Activated CD8-positive, alpha-beta T cell treated with anti-CD3 and anti-CD28 coated beads for 36 hours (primary cell): ENCODE measurements around the gene TNNI2. TPM values are rescaled to one million over a fixed set of nuclear protein-coding genes. Genes with fewer than 3 reads are reported as not detected.

Experiments used
- ATAC-seq: fragments of 200-7000 bp; cut with Tn5 transposase; one replicate; pipeline ENCODE4 v1.10.0; 2021; ENCODE audit warnings: mild to moderate bottlenecking, moderate library complexity
- CTCF ChIA-PET: fragments of 350-600 bp; sonication (Branson Sonifier 250); formaldehyde crosslinking; loops from one replicate; lab custom pipeline; 2021; ENCODE audit warnings: antibody characterized with exemption; lab: Charles Lee
- POLR2A ChIA-PET: fragments of 350-600 bp; sonication (Branson Sonifier 250); formaldehyde crosslinking; loops from one replicate; lab custom pipeline; 2021; ENCODE audit warnings: antibody characterized with exemption; lab: Charles Lee
- DNase-seq: peaks from one replicate; pipeline ENCODE4 v3.0.0-alpha.2; 2020
- H3K27ac Mint-ChIP-seq: one replicate; pipeline ENCODE4 v1.8.0; 2021; ENCODE audit warnings: mild to moderate bottlenecking, mixed read lengths
- H3K27me3 Mint-ChIP-seq: one replicate; pipeline ENCODE4 v1.8.0; 2021; ENCODE audit warnings: mixed read lengths
- H3K36me3 Mint-ChIP-seq: one replicate; pipeline ENCODE4 v1.8.0; 2021; ENCODE audit warnings: low read depth, mixed read lengths
- H3K4me1 Mint-ChIP-seq: one replicate; pipeline ENCODE4 v1.8.0; 2021; ENCODE audit warnings: low read depth, mixed read lengths
- H3K4me3 Mint-ChIP-seq: one replicate; pipeline ENCODE4 v1.8.0; 2021; ENCODE audit warnings: mild to moderate bottlenecking, moderate library complexity, mixed read lengths
- H3K9me3 Mint-ChIP-seq: one replicate; pipeline ENCODE4 v1.8.0; 2021; ENCODE audit warnings: mixed read lengths
- intact Hi-C: fragments of 100-400 bp; cut with micrococcal nuclease; formaldehyde crosslinking; loops from one replicate; pipeline ENCODE4 v1.10.0; 2022
- microRNA-seq: library from miRNA; unstranded; fragments of <30 nt; microRNA quantifications from one replicate; pipeline ENCODE4 v1.2.0, GENCODE V29; 2022; ENCODE audit warnings: borderline microRNAs expressed, borderline replicate concordance
- total RNA-seq, 2 experiments: library from RNA; stranded (reverse); gene quantifications; one replicate each; pipeline ENCODE4 v1.2.3, GENCODE V29; 2021
- TF ChIP-seq, protein P1 (sequence below): fragments of 200-600 bp; IDR thresholded peaks from one replicate; pipeline ENCODE4 v1.8.0; 2022; ENCODE audit warnings: antibody characterized with exemption, mild to moderate bottlenecking

Gene TNNI2
- total RNA-seq, 2 experiments from 2014 or later: 0.92 TPM; not detected in 1

DNA sequence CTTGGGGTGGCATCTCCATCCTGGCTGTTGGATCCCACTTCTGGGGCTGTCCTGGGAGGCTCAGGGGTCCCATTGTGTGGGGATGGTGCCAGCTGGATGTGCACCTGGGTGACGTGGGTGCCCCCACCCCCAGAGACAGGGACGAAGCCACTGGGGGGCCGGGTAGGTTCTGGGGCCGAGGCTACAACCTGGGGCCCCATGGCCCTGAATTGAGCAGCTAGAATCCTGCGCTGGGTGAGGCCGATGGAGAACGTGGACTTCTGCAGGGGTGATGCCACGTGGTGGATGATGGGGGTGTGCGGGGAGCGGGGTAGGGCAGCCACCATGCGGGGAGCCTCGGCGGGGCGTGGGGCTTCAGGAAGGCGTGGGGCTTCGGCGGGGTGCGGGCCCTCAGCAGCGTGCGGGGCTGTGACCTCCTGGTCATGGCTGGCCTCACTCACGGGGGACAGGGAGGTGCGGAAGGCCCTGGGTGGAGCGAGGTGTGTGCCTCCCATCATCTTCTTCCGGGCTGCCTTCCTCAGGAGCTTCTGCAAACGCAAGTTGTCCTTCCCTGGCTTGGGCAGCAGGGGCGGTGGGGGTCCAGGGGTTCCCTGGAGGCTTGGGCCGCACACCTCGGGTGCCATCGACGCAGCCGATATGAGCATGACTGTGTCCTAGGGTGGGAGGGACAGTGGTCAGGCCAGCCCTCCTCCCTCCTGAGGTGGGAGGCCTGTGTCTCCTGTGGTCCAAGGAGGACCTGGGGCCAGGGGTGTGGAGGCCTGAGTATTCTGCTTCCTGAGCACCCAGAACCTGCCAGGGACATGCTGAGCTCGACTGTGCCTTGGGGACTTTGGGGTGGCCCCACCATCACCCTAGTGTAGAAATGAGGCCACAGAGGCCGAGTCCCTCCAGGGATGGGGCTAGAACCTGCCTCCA, 51.4 kb downstream of the TNNI2 start:
- peak; percentile 32 for ATAC-seq
- ChIA-PET CTCF (interaction anchor here (1.6 to 2.7 kb wide), 8 partner anchors 8 to 197 kb away, joined by 4 to 17 read pairs (median 8); no protein-coding TSS in a partner anchor), POLR2A (interaction anchor here (0.6 to 5.7 kb wide), 18 partner anchors 9 to 128 kb away, joined by 3 to 81 read pairs (median 3); partner anchors contain the start of genes LSP1, MRPL23, SYT8 and TNNI2)
- peaks cover 37% of the 10 kb centered on the region for H3K4me1 Mint-ChIP-seq
- peak overlapping the region; percentile 87 for H3K27ac Mint-ChIP-seq
- DNase-seq: peak; percentile 56
- peaks cover 3% of the 10 kb centered on the region for H3K9me3 Mint-ChIP-seq
- H3K27me3 Mint-ChIP-seq: no peaks in the 10 kb centered on the region
- TF ChIP-seq, protein P1, sequence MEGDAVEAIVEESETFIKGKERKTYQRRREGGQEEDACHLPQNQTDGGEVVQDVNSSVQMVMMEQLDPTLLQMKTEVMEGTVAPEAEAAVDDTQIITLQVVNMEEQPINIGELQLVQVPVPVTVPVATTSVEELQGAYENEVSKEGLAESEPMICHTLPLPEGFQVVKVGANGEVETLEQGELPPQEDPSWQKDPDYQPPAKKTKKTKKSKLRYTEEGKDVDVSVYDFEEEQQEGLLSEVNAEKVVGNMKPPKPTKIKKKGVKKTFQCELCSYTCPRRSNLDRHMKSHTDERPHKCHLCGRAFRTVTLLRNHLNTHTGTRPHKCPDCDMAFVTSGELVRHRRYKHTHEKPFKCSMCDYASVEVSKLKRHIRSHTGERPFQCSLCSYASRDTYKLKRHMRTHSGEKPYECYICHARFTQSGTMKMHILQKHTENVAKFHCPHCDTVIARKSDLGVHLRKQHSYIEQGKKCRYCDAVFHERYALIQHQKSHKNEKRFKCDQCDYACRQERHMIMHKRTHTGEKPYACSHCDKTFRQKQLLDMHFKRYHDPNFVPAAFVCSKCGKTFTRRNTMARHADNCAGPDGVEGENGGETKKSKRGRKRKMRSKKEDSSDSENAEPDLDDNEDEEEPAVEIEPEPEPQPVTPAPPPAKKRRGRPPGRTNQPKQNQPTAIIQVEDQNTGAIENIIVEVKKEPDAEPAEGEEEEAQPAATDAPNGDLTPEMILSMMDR: no peak
- H3K36me3 Mint-ChIP-seq: peaks cover 42% of the 10 kb centered on the region
- peak overlapping the region; percentile 83 for H3K4me3 Mint-ChIP-seq
- intact Hi-C loops: loop anchor here (10.0 kb wide), 1 partner anchor 265 kb away; no protein-coding TSS in a partner anchor

Small RNAs within 50 kb of the gene (microRNA-seq; reads per million reads assigned to microRNA genes)
- gene MIR4298 (not detected), gene MIR7847 (not detected)

Other genes with a start within 250 kb of the TNNI2 start
- not detected for gene KRTAP5-2, start 240.7 kb upstream of the TNNI2 start, total RNA-seq
- gene KRTAP5-3, start 230.5 kb upstream of the TNNI2 start, total RNA-seq: not detected
- not detected for gene KRTAP5-4, start 216.8 kb upstream of the TNNI2 start, total RNA-seq
- gene KRTAP5-5, start 209.2 kb upstream of the TNNI2 start, total RNA-seq: not detected
- gene KRTAP5-6, start 141.8 kb upstream of the TNNI2 start, total RNA-seq: not detected
- under 1 TPM; 0.07 to 0.31 TPM for gene IFITM10, start 88.4 kb upstream of the TNNI2 start, total RNA-seq
- gene CTSD, start 75.1 kb upstream of the TNNI2 start, total RNA-seq: 10 to 100 TPM; 44.9 to 45.6 TPM
- not detected for gene SYT8, start 4.0 kb upstream of the TNNI2 start, total RNA-seq
- gene LSP1, start 14.1 kb downstream of the TNNI2 start, total RNA-seq: 100 to 1,000 TPM; 247 to 251 TPM
- under 1 TPM; 0.16 to 0.20 TPM for gene PRR33, start 52.9 kb downstream of the TNNI2 start, total RNA-seq
- 1 to 10 TPM; 4.9 to 5.4 TPM for gene TNNT3, start 80.7 kb downstream of the TNNI2 start, total RNA-seq
- 100 to 1,000 TPM; 134 to 145 TPM for gene MRPL23, start 108.4 kb downstream of the TNNI2 start, total RNA-seq
- gene H19, start 158.9 kb downstream of the TNNI2 start, total RNA-seq: not detected